ENCODE measurements around the gene LAMC2. TPM values are rescaled to one million over a fixed set of nuclear protein-coding genes. Genes with fewer than 3 reads are reported as not detected.
A peak's percentile ranks its signal among the peaks of the same experiment; 100 is the strongest.

Gene LAMC2
- total RNA-seq, 1 donor from 2014 or later, result 13.9 TPM

- Histone ChIP-seq H3K79me2 (ENCODE audit: insufficient read depth, low read length) (no peaks in the 10 kb centered on the region), H2AFZ (ENCODE audit: low read depth, low read length) (peak overlapping the region; percentile 56), H3K27ac (ENCODE audit: low read depth, low read length) (no peak overlapping the region), H3K36me3 (ENCODE audit: insufficient read depth, low read length) (no peaks in the 10 kb centered on the region), H3K4me3 (ENCODE audit: insufficient read depth, low read depth, low read length) (no peak overlapping the region), H3K27me3 (ENCODE audit: insufficient read depth, low read length) (no peaks in the 10 kb centered on the region), H3K9me3 (ENCODE audit: insufficient read depth, low read depth, low read length) (no peaks in the 10 kb centered on the region), H4K20me1 (ENCODE audit: insufficient read depth, low read length) (no peaks in the 10 kb centered on the region), H3K4me1 (ENCODE audit: insufficient read depth, low read length) (peaks cover 7% of the 10 kb centered on the region), H3K4me2 (ENCODE audit: low read length) (no peak overlapping the region), H3K9ac (ENCODE audit: low read length) (no peak overlapping the region)
- Mint-ChIP-seq H3K4me3 (ENCODE audit: unreplicated experiment) (no peak overlapping the region), H3K4me1 (ENCODE audit: low read depth, unreplicated experiment) (peaks cover 4% of the 10 kb centered on the region), H3K9me3 (ENCODE audit: unreplicated experiment) (peaks cover 6% of the 10 kb centered on the region), H3K27me3 (ENCODE audit: low read depth, unreplicated experiment) (peaks cover 6% of the 10 kb centered on the region), H3K36me3 (ENCODE audit: low read depth, unreplicated experiment) (no peaks in the 10 kb centered on the region), H3K27ac (ENCODE audit: unreplicated experiment) (no peak overlapping the region)
- peak; percentile 74 for DNase-seq (ENCODE audit: low read depth)
- TF ChIP-seq CTCF (IDR thresholded peaks at IDR 0.05; ENCODE audit: insufficient read depth, low read depth, low read length), result no peak
- no peak for TF ChIP-seq EZH2 (IDR thresholded peaks at IDR 0.05; ENCODE audit: insufficient read depth, low read length)
- FAIRE-seq, result no peak
These were observed 23.6 kb downstream of the LAMC2 start for GRCh38 chr1:183209533-183210158.

GRCh38 chr1:183210681-183211080 lies 24.6 kb downstream of the LAMC2 start:
- no peaks in the 10 kb centered on the region for H3K27me3 ChIP-seq (ENCODE audit: insufficient read depth, low read length)
- no peak overlapping the region for H3K4me3 Mint-ChIP-seq (ENCODE audit: unreplicated experiment)

More at GRCh38 chr1:183210681-183211080, 24.6 kb downstream of the LAMC2 start:
- H2AFZ ChIP-seq (ENCODE audit: low read depth, low read length), result no peak overlapping the region
- H4K20me1 ChIP-seq (ENCODE audit: insufficient read depth, low read length), result no peaks in the 10 kb centered on the region
- H3K36me3 ChIP-seq (ENCODE audit: insufficient read depth, low read length), result no peaks in the 10 kb centered on the region
- TF ChIP-seq CTCF (IDR thresholded peaks at IDR 0.05; ENCODE audit: insufficient read depth, low read depth, low read length) (no peak), EZH2 (IDR thresholded peaks at IDR 0.05; ENCODE audit: insufficient read depth, low read length) (no peak)
- FAIRE-seq (peak; percentile 13), DNase-seq (ENCODE audit: low read depth) (no peak)
- no peaks in the 10 kb centered on the region for H3K9me3 ChIP-seq (ENCODE audit: insufficient read depth, low read depth, low read length)
- Mint-ChIP-seq H3K27me3 (ENCODE audit: low read depth, unreplicated experiment) (peaks cover 6% of the 10 kb centered on the region), H3K27ac (ENCODE audit: unreplicated experiment) (no peak overlapping the region), H3K9me3 (ENCODE audit: unreplicated experiment) (peaks cover 6% of the 10 kb centered on the region), H3K36me3 (ENCODE audit: low read depth, unreplicated experiment) (no peaks in the 10 kb centered on the region), H3K4me1 (ENCODE audit: low read depth, unreplicated experiment) (peaks cover 4% of the 10 kb centered on the region)
- no peak overlapping the region for H3K4me2 ChIP-seq (ENCODE audit: low read length)
- no peak overlapping the region for H3K4me3 ChIP-seq (ENCODE audit: insufficient read depth, low read depth, low read length)
- H3K9ac ChIP-seq (ENCODE audit: low read length), result no peak overlapping the region
- H3K27ac ChIP-seq (ENCODE audit: low read depth, low read length), result no peak overlapping the region
- H3K4me1 ChIP-seq (ENCODE audit: insufficient read depth, low read length), result peaks cover 7% of the 10 kb centered on the region
- H3K79me2 ChIP-seq (ENCODE audit: insufficient read depth, low read length), result no peaks in the 10 kb centered on the region
